Measurements from ENCODE around the gene SBDS.
"Not testable (repeated sequence)": the region's sequence is repeated elsewhere in the genome, so short reads cannot be mapped to it uniquely, and the experiment has no call there.

Gene SBDS

GRCh38 chr7:66994691-66995049, 716 bp downstream of the SBDS start:
- peak overlapping the region; percentile 76 for H3K4me2 ChIP-seq (ENCODE audit: low read length)
- not testable (repeated sequence) for H3K27me3 ChIP-seq (ENCODE audit: control insufficient read depth, insufficient read depth, low read length); H3K36me3 ChIP-seq (ENCODE audit: control insufficient read depth, insufficient read depth, low read length); H3K9me3 ChIP-seq (ENCODE audit: control insufficient read depth, low read length); H3K4me1 ChIP-seq; H3K79me2 ChIP-seq
- peak overlapping the region; percentile 88 for H3K4me3 ChIP-seq (ENCODE audit: low read depth, low read length)
- peak overlapping the region; percentile 100 for H3K27ac ChIP-seq
- TF ChIP-seq CTCF (IDR thresholded peaks at IDR 0.05), result peak; percentile 53
- H3K9ac ChIP-seq, result peak overlapping the region; percentile 100
- H2AFZ ChIP-seq, result peak overlapping the region; percentile 95

- H3K27ac ChIP-seq, result peak overlapping the region; percentile 100
- H2AFZ ChIP-seq; H3K4me1 ChIP-seq; H3K9me3 ChIP-seq (ENCODE audit: control insufficient read depth, low read length); H3K27me3 ChIP-seq (ENCODE audit: control insufficient read depth, insufficient read depth, low read length); H3K36me3 ChIP-seq (ENCODE audit: control insufficient read depth, insufficient read depth, low read length); H3K9ac ChIP-seq; H3K79me2 ChIP-seq: not testable (repeated sequence)
- H3K4me3 ChIP-seq (ENCODE audit: low read depth, low read length), result peak overlapping the region; percentile 88
- peak overlapping the region; percentile 76 for H3K4me2 ChIP-seq (ENCODE audit: low read length)
Measured at GRCh38 chr7:66994051-66994450, 1.3 kb downstream of the SBDS start.

GRCh38 chr7:66989552-66989951, 5.8 kb downstream of the SBDS start:
- H3K27me3 ChIP-seq (ENCODE audit: control insufficient read depth, insufficient read depth, low read length); H3K36me3 ChIP-seq (ENCODE audit: control insufficient read depth, insufficient read depth, low read length); H3K9ac ChIP-seq; H3K9me3 ChIP-seq (ENCODE audit: control insufficient read depth, low read length); H3K4me1 ChIP-seq; H3K4me3 ChIP-seq (ENCODE audit: low read depth, low read length); H2AFZ ChIP-seq; H3K79me2 ChIP-seq; H3K4me2 ChIP-seq (ENCODE audit: low read length); H3K27ac ChIP-seq: not testable (repeated sequence)

- not testable (repeated sequence) for H3K27ac ChIP-seq; H3K4me2 ChIP-seq (ENCODE audit: low read length); H3K79me2 ChIP-seq; H3K9ac ChIP-seq; H3K36me3 ChIP-seq (ENCODE audit: control insufficient read depth, insufficient read depth, low read length); H3K27me3 ChIP-seq (ENCODE audit: control insufficient read depth, insufficient read depth, low read length); H3K4me1 ChIP-seq; H2AFZ ChIP-seq; H3K4me3 ChIP-seq (ENCODE audit: low read depth, low read length); H3K9me3 ChIP-seq (ENCODE audit: control insufficient read depth, low read length)
Measured at GRCh38 chr7:66980336-66980735, 15.1 kb downstream of the SBDS start.

GRCh38 chr7:66979013-66979412, 16.4 kb downstream of the SBDS start:
- not testable (repeated sequence) for H3K79me2 ChIP-seq; H3K36me3 ChIP-seq (ENCODE audit: control insufficient read depth, insufficient read depth, low read length); H3K9ac ChIP-seq; H3K27me3 ChIP-seq (ENCODE audit: control insufficient read depth, insufficient read depth, low read length); H3K4me1 ChIP-seq; H3K4me3 ChIP-seq (ENCODE audit: low read depth, low read length); H3K4me2 ChIP-seq (ENCODE audit: low read length); H2AFZ ChIP-seq; H3K27ac ChIP-seq; H3K9me3 ChIP-seq (ENCODE audit: control insufficient read depth, low read length)

- not testable (repeated sequence) for H3K4me2 ChIP-seq (ENCODE audit: low read length); H3K79me2 ChIP-seq; H3K36me3 ChIP-seq (ENCODE audit: control insufficient read depth, insufficient read depth, low read length); H3K9me3 ChIP-seq (ENCODE audit: control insufficient read depth, low read length); H2AFZ ChIP-seq; H3K9ac ChIP-seq; H3K27me3 ChIP-seq (ENCODE audit: control insufficient read depth, insufficient read depth, low read length); H3K27ac ChIP-seq; H3K4me3 ChIP-seq (ENCODE audit: low read depth, low read length); H3K4me1 ChIP-seq
Measured at GRCh38 chr7:66978312-66978711, 17.1 kb downstream of the SBDS start.

- no peak for TF ChIP-seq CTCF (IDR thresholded peaks at IDR 0.05)
- H3K27ac ChIP-seq, result no peak overlapping the region
- no peak overlapping the region for H2AFZ ChIP-seq
- H3K27me3 ChIP-seq (ENCODE audit: control insufficient read depth, insufficient read depth, low read length), result no peaks in the 10 kb centered on the region
- no peak overlapping the region for H3K4me3 ChIP-seq (ENCODE audit: low read depth, low read length)
- H3K4me1 ChIP-seq, result no peaks in the 10 kb centered on the region
- no peaks in the 10 kb centered on the region for H3K36me3 ChIP-seq (ENCODE audit: control insufficient read depth, insufficient read depth, low read length)
- H3K9me3 ChIP-seq (ENCODE audit: control insufficient read depth, low read length), result no peaks in the 10 kb centered on the region
- H3K9ac ChIP-seq, result no peak overlapping the region
- H3K79me2 ChIP-seq, result no peaks in the 10 kb centered on the region
- H3K4me2 ChIP-seq (ENCODE audit: low read length), result no peak overlapping the region
Measured at GRCh38 chr7:66974986-66975590, 20.3 kb downstream of the SBDS start.
